Thoracic aorta (tissue), 2 donors: ENCODE data around the gene PNPLA2. TPM values are rescaled to one million over a fixed set of nuclear protein-coding genes. Genes with fewer than 3 reads are reported as not detected.

Experiments
- ATAC-seq: fragments of 150-250 bp; one replicate; pipeline ENCODE4 v1.8.0; 2017; ENCODE audit warnings: low read depth; ENCODE audit not compliant: insufficient number of reproducible peaks, low FRiP score
- DNase-seq: peaks from one replicate; pipeline ENCODE4 v3.0.0-alpha.2; 2020; ENCODE audit warnings: low spot score
- H3K27ac ChIP-seq, 2 donors: fragments of 200-600 bp; sonication (generic); 1 replicate in 1 of 2; 2 replicates in 1 of 2; pipeline ENCODE4 v1.5.1; 2016; ENCODE audit warnings: mild to moderate bottlenecking in 2 of 2, moderate library complexity in 2 of 2
- H3K27me3 ChIP-seq: fragments of 200-600 bp; sonication (generic); replicated peaks from 2 replicates; pipeline ENCODE4 v1.6.0; 2016; ENCODE audit warnings: mild to moderate bottlenecking; ENCODE audit not compliant: insufficient read depth
- H3K36me3 ChIP-seq: fragments of 200-600 bp; sonication (generic); one replicate; pipeline ENCODE4 v1.5.1; 2016
- H3K4me1 ChIP-seq, 2 donors: fragments of 200-600 bp; sonication (generic); 1 replicate in 1 of 2; 2 replicates in 1 of 2; pipeline versions ENCODE4 v1.5.1 to v1.6.0; 2016; ENCODE audit warnings: low read depth in 2 of 2, mild to moderate bottlenecking in 1 of 2; ENCODE audit not compliant: control insufficient read depth in 1 of 2
- H3K4me3 ChIP-seq: fragments of 200-600 bp; sonication (generic); 2 replicates; pipeline ENCODE4 v1.5.1; 2016; ENCODE audit warnings: mild to moderate bottlenecking
- H3K9me3 ChIP-seq: fragments of 200-600 bp; sonication (generic); 2 replicates; pipeline ENCODE4 v1.5.1; 2016
- CTCF ChIP-seq: fragments of 200-600 bp; sonication (generic); IDR thresholded peaks from one replicate; pipeline ENCODE4 v1.5.1; 2019; ENCODE audit warnings: antibody characterized with exemption
- total RNA-seq, 2 donors: library from RNA; depleted of rRNA; stranded (reverse); fragments of >200 nt; gene quantifications; one replicate each; pipeline versions ENCODE4 v1.1.0 to v1.2.3, GENCODE V29; 2016

Gene PNPLA2
- total RNA-seq, 2 donors from 2014 or later: 105 to 115 TPM

GRCh38 chr11:856397-856796, 37.7 kb downstream of the PNPLA2 start:
- DNase-seq (no peak), ATAC-seq (no peak)
- no peak overlapping the region for H3K27ac ChIP-seq
- H3K4me3 ChIP-seq: no peak overlapping the region
- H3K4me1 ChIP-seq: peaks cover 0 to 7% of the 10 kb centered on the region in 2 donors
- no peaks in the 10 kb centered on the region for H3K36me3 ChIP-seq
- no peak for TF ChIP-seq CTCF
- H3K27me3 ChIP-seq: no peaks in the 10 kb centered on the region
- H3K9me3 ChIP-seq: no peaks in the 10 kb centered on the region

- ATAC-seq: no peak
- H3K4me1 ChIP-seq: peaks cover 0 to 7% of the 10 kb centered on the region in 2 donors
Observed at GRCh38 chr11:858053-858761, 39.5 kb downstream of the PNPLA2 start.

GRCh38 chr11:858762-859339, 40.1 kb downstream of the PNPLA2 start:
- Histone ChIP-seq H3K27me3 (no peaks in the 10 kb centered on the region), H3K4me3 (no peak overlapping the region), H3K9me3 (no peaks in the 10 kb centered on the region), H3K27ac (no peak overlapping the region), H3K4me1 (peaks cover 0 to 7% of the 10 kb centered on the region in 2 donors), H3K36me3 (no peaks in the 10 kb centered on the region)
- DNase-seq (no peak), ATAC-seq (no peak)
- TF ChIP-seq CTCF: no peak

More at GRCh38 chr11:858053-858761, 39.5 kb downstream of the PNPLA2 start:
- H3K4me3 ChIP-seq: no peak overlapping the region
- DNase-seq: no peak
- H3K27ac ChIP-seq: no peak overlapping the region
- no peaks in the 10 kb centered on the region for H3K36me3 ChIP-seq
- TF ChIP-seq CTCF: no peak
- no peaks in the 10 kb centered on the region for H3K9me3 ChIP-seq
- H3K27me3 ChIP-seq: no peaks in the 10 kb centered on the region

GRCh38 chr11:859394-860131, 40.8 kb downstream of the PNPLA2 start:
- no peak for TF ChIP-seq CTCF
- no peak for ATAC-seq
- no peak overlapping the region for H3K27ac ChIP-seq
- no peaks in the 10 kb centered on the region for H3K9me3 ChIP-seq
- peak overlapping the region; percentile 31 for H3K4me3 ChIP-seq
- H3K36me3 ChIP-seq: no peaks in the 10 kb centered on the region
- H3K4me1 ChIP-seq: peaks cover 0 to 7% of the 10 kb centered on the region in 2 donors
- DNase-seq: no peak
- H3K27me3 ChIP-seq: no peaks in the 10 kb centered on the region
